ENCODE measurements around the gene SPC24. TPM values are rescaled to one million over a fixed set of nuclear protein-coding genes. Genes with fewer than 3 reads are reported as not detected.
"Not testable (repeated sequence)": the region's sequence is repeated elsewhere in the genome, so short reads cannot be mapped to it uniquely, and the experiment has no call there.

Gene SPC24
- total RNA-seq, 2 donors from 2014 or later, result 0.62 to 0.89 TPM

DNA sequence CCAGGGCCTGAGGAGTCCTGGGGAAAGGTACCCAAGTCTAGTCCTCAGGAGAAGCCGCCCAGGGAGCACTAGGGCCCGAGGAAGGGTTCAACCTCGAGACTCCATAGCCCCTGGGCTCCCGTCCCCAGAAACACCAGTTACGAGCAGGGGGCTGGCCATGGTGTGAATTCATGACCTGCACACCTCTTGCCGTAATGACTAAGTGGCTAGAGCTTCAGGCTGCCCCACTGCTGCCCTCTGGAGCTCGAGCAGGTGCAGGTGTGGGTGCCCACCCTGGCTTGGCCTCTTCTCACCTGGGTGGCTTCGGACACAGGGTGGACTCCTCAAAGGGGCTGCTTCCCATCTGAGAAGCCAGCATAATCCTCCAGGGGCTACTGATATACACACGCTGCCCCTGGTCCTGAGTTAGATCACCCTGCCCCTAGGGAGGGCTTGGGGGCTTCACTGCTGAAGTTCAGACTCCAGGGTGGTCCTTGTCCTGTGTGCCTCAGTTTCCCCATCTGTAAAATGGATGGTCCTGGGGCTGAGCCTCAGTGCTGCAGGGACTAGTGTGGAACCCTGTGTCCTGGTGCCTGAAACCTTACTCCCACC is 13.6 kb downstream of the SPC24 start:
- Mint-ChIP-seq H3K4me3 (no peak overlapping the region), H3K4me1 (peaks cover 8% of the 10 kb centered on the region), H3K27ac (no peak overlapping the region), H3K36me3 (ENCODE audit: low read depth) (no peaks in the 10 kb centered on the region), H3K27me3 (no peaks in the 10 kb centered on the region)
- ATAC-seq, result no peak
- no peaks in the 10 kb centered on the region for H3K9me3 ChIP-seq (ENCODE audit: control insufficient read depth, low read length, poor library complexity, severe bottlenecking)
- no peak for DNase-seq

- Mint-ChIP-seq H3K36me3 (ENCODE audit: low read depth) (no peaks in the 10 kb centered on the region), H3K4me1 (peaks cover 12% of the 10 kb centered on the region), H3K27me3 (no peaks in the 10 kb centered on the region), H3K27ac (no peak overlapping the region), H3K4me3 (no peak overlapping the region)
- DNase-seq (no peak), ATAC-seq (no peak)
- H3K9me3 ChIP-seq (ENCODE audit: control insufficient read depth, low read length, poor library complexity, severe bottlenecking), result no peaks in the 10 kb centered on the region
Observed at GRCh38 chr19:11140896-11141295, 14.7 kb downstream of the SPC24 start.

- not testable (repeated sequence) for DNase-seq; H3K36me3 Mint-ChIP-seq (ENCODE audit: low read depth); ATAC-seq; H3K9me3 ChIP-seq (ENCODE audit: control insufficient read depth, low read length, poor library complexity, severe bottlenecking); H3K27me3 Mint-ChIP-seq; H3K4me3 Mint-ChIP-seq; H3K27ac Mint-ChIP-seq
- H3K4me1 Mint-ChIP-seq, result peaks cover 12% of the 10 kb centered on the region
Observed at GRCh38 chr19:11140023-11140538, 15.5 kb downstream of the SPC24 start.

GRCh38 chr19:11138601-11139300 is 16.8 kb downstream of the SPC24 start:
- ATAC-seq (no peak), DNase-seq (no peak)
- peaks cover 12% of the 10 kb centered on the region for H3K4me1 Mint-ChIP-seq
- H3K4me3 Mint-ChIP-seq, result no peak overlapping the region
- no peak overlapping the region for H3K27ac Mint-ChIP-seq
- no peaks in the 10 kb centered on the region for H3K9me3 ChIP-seq (ENCODE audit: control insufficient read depth, low read length, poor library complexity, severe bottlenecking)
- H3K27me3 Mint-ChIP-seq, result no peaks in the 10 kb centered on the region
- H3K36me3 Mint-ChIP-seq (ENCODE audit: low read depth), result no peaks in the 10 kb centered on the region

DNA sequence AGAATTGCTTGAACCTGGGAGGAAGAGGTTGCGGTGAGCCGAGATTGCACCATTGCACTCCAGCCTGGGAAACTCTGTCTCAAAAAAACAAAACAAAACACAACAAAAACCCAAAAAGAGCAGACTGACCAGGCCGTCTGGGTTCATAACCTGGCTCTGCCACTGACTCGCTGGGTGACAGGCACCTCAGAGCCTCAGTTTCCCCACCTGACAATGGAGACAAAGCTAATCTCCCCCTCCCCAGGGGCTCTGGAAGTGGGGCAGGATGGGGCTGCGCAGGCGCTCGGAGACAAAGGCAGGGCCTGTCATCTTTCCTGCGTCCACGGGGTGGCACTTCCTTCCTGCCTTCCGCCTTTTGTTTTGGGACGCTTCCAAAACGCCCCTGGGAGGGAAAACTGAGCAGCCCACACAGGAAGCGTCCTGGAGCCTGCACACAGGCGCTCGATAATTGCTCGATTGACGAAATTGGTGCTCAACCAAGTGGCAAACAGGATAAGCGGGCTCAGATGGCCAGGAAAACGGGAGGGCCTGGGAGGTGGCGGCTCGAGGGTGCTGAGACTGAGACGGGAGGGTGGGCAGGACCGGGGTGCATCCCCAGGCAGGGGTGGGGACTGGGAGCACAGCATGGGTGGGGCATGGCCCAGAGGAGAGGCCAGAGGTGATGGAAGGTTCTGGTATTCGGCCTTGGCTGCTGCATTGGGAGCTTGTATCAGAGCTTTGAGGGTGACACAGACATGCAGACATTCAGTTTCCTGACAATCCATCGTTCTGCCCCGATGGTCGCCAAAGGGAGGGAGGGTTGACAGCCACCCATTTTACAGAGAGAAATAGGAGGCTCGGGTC is 17.8 kb downstream of the SPC24 start:
- Mint-ChIP-seq H3K4me3 (peak overlapping the region; percentile 92), H3K27me3 (no peaks in the 10 kb centered on the region), H3K4me1 (peaks cover 12% of the 10 kb centered on the region), H3K27ac (peak overlapping the region; percentile 63), H3K36me3 (ENCODE audit: low read depth) (no peaks in the 10 kb centered on the region)
- H3K9me3 ChIP-seq (ENCODE audit: control insufficient read depth, low read length, poor library complexity, severe bottlenecking), result no peaks in the 10 kb centered on the region
- peak; percentile 66 for ATAC-seq
- peak; percentile 26 to 37 (median 27) for DNase-seq

GRCh38 chr19:11136400-11137101 is 19.0 kb downstream of the SPC24 start:
- no peaks in the 10 kb centered on the region for H3K27me3 Mint-ChIP-seq
- no peaks in the 10 kb centered on the region for H3K9me3 ChIP-seq (ENCODE audit: control insufficient read depth, low read length, poor library complexity, severe bottlenecking)
- DNase-seq, result no peak
- peaks cover 12% of the 10 kb centered on the region for H3K4me1 Mint-ChIP-seq
- H3K36me3 Mint-ChIP-seq (ENCODE audit: low read depth), result no peaks in the 10 kb centered on the region
- no peak overlapping the region for H3K27ac Mint-ChIP-seq
- no peak for ATAC-seq
- peak overlapping the region; percentile 92 for H3K4me3 Mint-ChIP-seq

DNA sequence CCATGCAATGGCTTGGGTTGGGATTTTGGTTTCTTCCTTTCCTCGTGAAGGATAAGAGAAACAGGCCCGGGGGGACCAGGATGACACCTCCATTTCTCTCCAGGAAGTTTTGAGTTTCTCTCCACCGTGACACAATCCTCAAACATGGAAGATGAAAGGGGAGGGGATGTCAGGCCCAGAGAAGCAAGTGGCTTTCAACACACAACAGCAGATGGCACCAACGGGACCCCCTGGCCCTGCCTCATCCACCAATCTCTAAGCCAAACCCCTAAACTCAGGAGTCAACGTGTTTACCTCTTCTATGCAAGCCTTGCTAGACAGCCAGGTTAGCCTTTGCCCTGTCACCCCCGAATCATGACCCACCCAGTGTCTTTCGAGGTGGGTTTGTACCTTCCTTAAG is 24.1 kb downstream of the SPC24 start:
- Mint-ChIP-seq H3K4me3 (no peak overlapping the region), H3K27me3 (no peaks in the 10 kb centered on the region), H3K36me3 (ENCODE audit: low read depth) (no peaks in the 10 kb centered on the region), H3K4me1 (peaks cover 2% of the 10 kb centered on the region), H3K27ac (peak overlapping the region; percentile 56)
- no peaks in the 10 kb centered on the region for H3K9me3 ChIP-seq (ENCODE audit: control insufficient read depth, low read length, poor library complexity, severe bottlenecking)
- DNase-seq (no peak), ATAC-seq (no peak)

DNA sequence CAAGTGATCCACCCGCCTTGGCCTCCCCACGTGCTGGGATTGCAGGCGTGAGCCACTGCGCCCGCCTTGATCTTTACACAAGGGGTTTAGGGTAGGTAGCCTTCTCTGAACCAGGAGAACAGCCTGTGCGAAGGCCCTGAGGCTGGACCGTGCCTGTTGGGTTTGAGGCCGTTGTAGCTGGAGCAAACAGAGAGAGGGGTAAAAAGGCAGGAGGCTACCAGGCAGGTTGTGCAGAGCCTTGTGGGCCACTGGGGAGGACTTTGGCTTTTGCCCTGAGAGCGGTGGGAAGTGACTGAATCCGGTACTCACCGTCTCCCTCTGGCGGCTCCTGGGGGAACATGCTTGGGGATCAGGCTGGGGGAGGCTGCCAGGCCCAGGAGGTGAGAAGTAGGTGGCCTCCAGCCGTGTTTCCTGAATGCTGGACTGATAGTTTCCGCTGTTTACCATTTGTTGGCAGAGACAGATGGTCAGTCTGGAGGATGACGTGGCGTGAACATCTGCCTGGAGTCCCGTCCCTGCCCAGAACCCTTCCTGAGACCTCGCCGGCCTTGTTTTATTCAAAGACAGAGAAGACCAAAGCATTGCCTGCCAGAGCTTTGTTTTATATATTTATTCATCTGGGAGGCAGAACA is 24.6 kb downstream of the SPC24 start:
- ATAC-seq, result peak; percentile 73
- Mint-ChIP-seq H3K36me3 (ENCODE audit: low read depth) (no peaks in the 10 kb centered on the region), H3K4me1 (peaks cover 2% of the 10 kb centered on the region), H3K4me3 (no peak overlapping the region), H3K27me3 (no peaks in the 10 kb centered on the region), H3K27ac (peak overlapping the region; percentile 56)
- DNase-seq, result peak; percentile 48 to 77 (median 48)
- H3K9me3 ChIP-seq (ENCODE audit: control insufficient read depth, low read length, poor library complexity, severe bottlenecking), result no peaks in the 10 kb centered on the region

GRCh38 chr19:11127905-11128304 is 27.7 kb downstream of the SPC24 start:
- ATAC-seq (no peak), DNase-seq (no peak)
- H3K4me3 Mint-ChIP-seq, result no peak overlapping the region
- H3K27me3 Mint-ChIP-seq, result no peaks in the 10 kb centered on the region
- H3K36me3 Mint-ChIP-seq (ENCODE audit: low read depth), result no peaks in the 10 kb centered on the region
- H3K9me3 ChIP-seq (ENCODE audit: control insufficient read depth, low read length, poor library complexity, severe bottlenecking), result no peaks in the 10 kb centered on the region
- peaks cover 2% of the 10 kb centered on the region for H3K4me1 Mint-ChIP-seq
- H3K27ac Mint-ChIP-seq, result peak overlapping the region; percentile 68

DNA sequence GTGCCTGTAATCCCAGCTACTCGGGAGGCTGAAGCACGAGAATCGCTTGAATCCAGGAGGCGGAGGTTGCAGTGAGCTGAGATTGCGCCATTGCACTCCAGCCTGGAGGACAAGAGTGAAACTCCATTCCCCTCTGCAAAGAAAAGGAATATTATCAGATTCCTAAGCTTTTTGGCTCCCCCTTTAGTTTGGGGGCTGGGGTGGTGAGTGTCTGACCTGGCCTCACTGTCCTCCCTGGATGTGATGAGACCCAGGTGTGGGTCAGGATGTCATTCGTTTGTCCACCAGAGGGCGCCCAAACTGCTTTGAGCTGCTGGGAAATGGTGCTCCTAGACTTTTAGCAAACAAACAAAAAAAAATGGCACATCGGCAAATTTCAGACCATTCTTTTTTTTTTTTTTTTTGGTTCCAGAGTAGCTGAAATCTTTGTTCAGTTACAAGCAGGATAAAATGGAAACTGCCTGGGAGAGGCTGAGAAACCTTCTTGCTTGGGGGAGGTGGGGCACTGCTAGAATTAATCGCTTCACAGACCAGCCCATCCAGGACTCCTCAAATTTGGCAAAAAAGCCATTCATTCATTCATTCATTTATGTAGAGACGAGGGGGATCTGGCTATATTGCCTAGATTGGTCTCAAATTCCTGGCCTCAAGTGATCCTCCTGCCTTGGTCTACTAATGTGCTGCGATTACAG is 29.4 kb downstream of the SPC24 start:
- Mint-ChIP-seq H3K4me3 (no peak overlapping the region), H3K4me1 (peaks cover 2% of the 10 kb centered on the region), H3K27ac (no peak overlapping the region), H3K36me3 (ENCODE audit: low read depth) (no peaks in the 10 kb centered on the region), H3K27me3 (no peaks in the 10 kb centered on the region)
- ATAC-seq (peak; percentile 59), DNase-seq (peak; percentile 49 to 78 (median 54))
- H3K9me3 ChIP-seq (ENCODE audit: control insufficient read depth, low read length, poor library complexity, severe bottlenecking), result no peaks in the 10 kb centered on the region

DNA sequence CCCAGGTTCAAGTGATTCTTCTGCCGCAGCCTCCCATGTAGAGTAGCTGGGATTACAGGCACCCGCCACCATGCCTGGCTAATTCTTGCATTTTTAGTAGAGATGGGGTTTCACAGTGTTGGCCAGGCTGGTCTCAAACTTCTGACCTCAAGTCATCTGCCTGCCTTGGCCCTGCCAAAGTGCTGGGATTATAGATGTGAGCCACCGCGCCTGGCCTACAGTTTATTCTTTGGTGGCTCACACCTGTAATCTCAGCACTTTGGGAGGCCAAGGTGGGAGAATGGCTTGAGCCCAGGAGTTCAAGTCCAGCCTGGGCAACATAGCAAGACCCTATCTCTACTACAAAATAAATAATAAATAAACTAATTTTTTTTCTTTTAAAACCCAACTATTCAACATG is 31.4 kb downstream of the SPC24 start:
- H3K4me3 Mint-ChIP-seq; H3K36me3 Mint-ChIP-seq (ENCODE audit: low read depth); H3K4me1 Mint-ChIP-seq; DNase-seq; H3K27ac Mint-ChIP-seq; ATAC-seq; H3K9me3 ChIP-seq (ENCODE audit: control insufficient read depth, low read length, poor library complexity, severe bottlenecking); H3K27me3 Mint-ChIP-seq: not testable (repeated sequence)

DNA sequence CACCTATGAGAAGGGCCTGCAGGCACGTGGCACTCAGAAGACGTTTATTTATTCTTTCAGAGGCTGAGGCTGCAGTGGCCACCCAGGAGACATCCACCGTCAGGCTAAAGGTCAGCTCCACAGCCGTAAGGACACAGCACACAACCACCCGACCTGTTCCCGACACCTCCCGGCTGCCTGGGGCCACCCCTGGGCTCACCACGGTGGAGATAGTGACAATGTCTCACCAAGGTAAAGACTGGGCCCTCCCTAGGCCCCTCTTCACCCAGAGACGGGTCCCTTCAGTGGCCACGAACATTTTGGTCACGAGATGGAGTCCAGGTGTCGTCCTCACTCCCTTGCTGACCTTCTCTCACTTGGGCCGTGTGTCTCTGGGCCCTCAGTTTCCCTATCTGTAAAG is 32.5 kb downstream of the SPC24 start:
- Mint-ChIP-seq H3K4me1 (peaks cover 2% of the 10 kb centered on the region), H3K36me3 (ENCODE audit: low read depth) (no peaks in the 10 kb centered on the region), H3K27ac (peak overlapping the region; percentile 39), H3K27me3 (no peaks in the 10 kb centered on the region), H3K4me3 (no peak overlapping the region)
- no peak for DNase-seq
- H3K9me3 ChIP-seq (ENCODE audit: control insufficient read depth, low read length, poor library complexity, severe bottlenecking), result no peaks in the 10 kb centered on the region
- ATAC-seq, result no peak

All from T-helper 17 cell (primary cell).